Measurements from ENCODE around the gene ELAVL3. TPM values are rescaled to one million over a fixed set of nuclear protein-coding genes. Genes with fewer than 3 reads are reported as not detected.
"Not testable (repeated sequence)": the region's sequence is repeated elsewhere in the genome, so short reads cannot be mapped to it uniquely, and the experiment has no call there.

ELAVL3 gene
- total RNA-seq, 4 donors from 2014 or later, result not detected

DNA sequence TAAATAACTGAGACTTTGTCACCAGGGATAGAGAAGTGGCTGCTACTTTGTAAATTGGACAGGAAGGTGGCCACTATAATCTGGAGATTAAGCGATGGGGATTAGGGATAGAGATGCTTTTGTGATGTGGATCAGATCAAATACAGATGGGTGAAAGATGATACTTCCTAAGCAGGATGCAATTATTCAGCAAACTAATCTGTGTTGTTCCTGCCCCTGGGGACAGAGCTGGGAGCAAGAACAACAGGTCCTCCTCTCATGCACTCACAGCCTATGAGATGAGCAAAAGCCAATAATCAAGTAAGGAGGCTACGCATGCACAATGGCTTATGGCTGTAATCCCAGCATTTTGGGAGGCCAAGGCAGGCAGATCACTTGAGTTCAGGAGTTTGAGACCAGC, 66.3 kb downstream of the ELAVL3 start:
- Histone ChIP-seq H3K27ac (no peak overlapping the region), H3K9me3 (no peaks in the 10 kb centered on the region), H3K27me3 (peaks cover 4 to 46% (median 7%) of the 10 kb centered on the region in 4 donors), H3K36me3 (no peaks in the 10 kb centered on the region), H3K4me1 (peaks cover 0 to 20% (median 7%) of the 10 kb centered on the region in 3 donors), H3K4me3 (no peak overlapping the region)
- intact Hi-C loops (cut with DNase I), result no loop called here
- WGBS, 2 donors, result 81 to 87% methylated on average over 2 of the region's 2 CpGs
- TF ChIP-seq, protein P1, sequence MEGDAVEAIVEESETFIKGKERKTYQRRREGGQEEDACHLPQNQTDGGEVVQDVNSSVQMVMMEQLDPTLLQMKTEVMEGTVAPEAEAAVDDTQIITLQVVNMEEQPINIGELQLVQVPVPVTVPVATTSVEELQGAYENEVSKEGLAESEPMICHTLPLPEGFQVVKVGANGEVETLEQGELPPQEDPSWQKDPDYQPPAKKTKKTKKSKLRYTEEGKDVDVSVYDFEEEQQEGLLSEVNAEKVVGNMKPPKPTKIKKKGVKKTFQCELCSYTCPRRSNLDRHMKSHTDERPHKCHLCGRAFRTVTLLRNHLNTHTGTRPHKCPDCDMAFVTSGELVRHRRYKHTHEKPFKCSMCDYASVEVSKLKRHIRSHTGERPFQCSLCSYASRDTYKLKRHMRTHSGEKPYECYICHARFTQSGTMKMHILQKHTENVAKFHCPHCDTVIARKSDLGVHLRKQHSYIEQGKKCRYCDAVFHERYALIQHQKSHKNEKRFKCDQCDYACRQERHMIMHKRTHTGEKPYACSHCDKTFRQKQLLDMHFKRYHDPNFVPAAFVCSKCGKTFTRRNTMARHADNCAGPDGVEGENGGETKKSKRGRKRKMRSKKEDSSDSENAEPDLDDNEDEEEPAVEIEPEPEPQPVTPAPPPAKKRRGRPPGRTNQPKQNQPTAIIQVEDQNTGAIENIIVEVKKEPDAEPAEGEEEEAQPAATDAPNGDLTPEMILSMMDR (IDR thresholded peaks at IDR 0.05), result no peak
- TF ChIP-seq POLR2A (IDR thresholded peaks at IDR 0.05), result no peak
- DNase-seq, result no peak

- Histone ChIP-seq H3K9me3 (no peaks in the 10 kb centered on the region), H3K27ac (no peak overlapping the region), H3K4me3 (no peak overlapping the region), H3K36me3 (no peaks in the 10 kb centered on the region), H3K27me3 (peaks cover 0 to 39% (median 0%) of the 10 kb centered on the region in 4 donors), H3K4me1 (peaks cover 0 to 6% (median 0%) of the 10 kb centered on the region in 3 donors)
- no peak for DNase-seq
- intact Hi-C loops (cut with DNase I), result no loop called here
- TF ChIP-seq POLR2A (IDR thresholded peaks at IDR 0.05), result no peak
- TF ChIP-seq, protein P1 (IDR thresholded peaks at IDR 0.05), result no peak
- 46 to 49% methylated on average over 8 of the region's 8 CpGs for WGBS, 2 donors
Measured at GRCh38 chr19:11410682-11411081, 70.2 kb downstream of the ELAVL3 start.

GRCh38 chr19:11408591-11408990, 72.3 kb downstream of the ELAVL3 start:
- intact Hi-C loops (cut with DNase I), result no loop called here
- H3K27me3 ChIP-seq, result peaks cover 0 to 39% (median 0%) of the 10 kb centered on the region in 4 donors
- H3K36me3 ChIP-seq, result no peaks in the 10 kb centered on the region
- peaks cover 0 to 6% (median 0%) of the 10 kb centered on the region in 3 donors for H3K4me1 ChIP-seq
- 67 to 83% methylated on average over 4 of the region's 4 CpGs for WGBS, 2 donors
- H3K4me3 ChIP-seq, result no peak overlapping the region
- TF ChIP-seq, protein P1 (IDR thresholded peaks at IDR 0.05), result no peak
- TF ChIP-seq POLR2A (IDR thresholded peaks at IDR 0.05), result no peak
- no peak overlapping the region for H3K27ac ChIP-seq
- no peaks in the 10 kb centered on the region for H3K9me3 ChIP-seq
- DNase-seq, result no peak

DNA sequence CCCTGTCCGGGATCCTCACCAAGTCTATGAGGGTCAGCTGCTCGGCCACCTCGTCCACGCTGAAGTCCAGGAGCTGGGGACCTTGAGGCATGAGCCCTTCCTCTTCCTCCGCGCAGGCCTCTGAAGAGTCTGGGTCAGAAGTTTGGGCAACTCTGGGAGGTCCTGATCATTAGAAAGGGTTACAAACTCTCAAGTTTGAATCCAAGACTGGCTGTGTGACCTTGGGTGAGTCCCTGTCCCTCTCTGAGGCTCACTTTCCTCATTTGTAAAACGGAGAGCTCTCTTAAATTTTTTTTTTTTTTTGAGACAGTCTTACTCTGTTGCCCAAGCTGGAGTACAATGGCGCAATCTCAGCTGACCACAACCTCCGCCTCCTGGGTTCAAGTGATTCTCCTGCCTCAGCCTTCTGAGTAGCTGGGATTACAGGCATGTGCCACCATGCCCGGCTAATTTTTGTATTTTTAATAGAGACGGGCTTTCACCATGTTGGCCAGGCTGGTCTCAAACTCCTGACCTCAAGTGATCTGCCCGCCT, 74.1 kb downstream of the ELAVL3 start:
- H3K4me1 ChIP-seq; H3K27ac ChIP-seq; H3K36me3 ChIP-seq; H3K4me3 ChIP-seq; H3K9me3 ChIP-seq; DNase-seq; intact Hi-C loops (cut with DNase I): not testable (repeated sequence)
- H3K27me3 ChIP-seq, result peaks cover 0 to 39% (median 0%) of the 10 kb centered on the region in 4 donors
- whole genome bisulfite sequencing, 2 donors, result 67 to 80% methylated on average over 3 to 11 of the region's 12 CpGs

DNA sequence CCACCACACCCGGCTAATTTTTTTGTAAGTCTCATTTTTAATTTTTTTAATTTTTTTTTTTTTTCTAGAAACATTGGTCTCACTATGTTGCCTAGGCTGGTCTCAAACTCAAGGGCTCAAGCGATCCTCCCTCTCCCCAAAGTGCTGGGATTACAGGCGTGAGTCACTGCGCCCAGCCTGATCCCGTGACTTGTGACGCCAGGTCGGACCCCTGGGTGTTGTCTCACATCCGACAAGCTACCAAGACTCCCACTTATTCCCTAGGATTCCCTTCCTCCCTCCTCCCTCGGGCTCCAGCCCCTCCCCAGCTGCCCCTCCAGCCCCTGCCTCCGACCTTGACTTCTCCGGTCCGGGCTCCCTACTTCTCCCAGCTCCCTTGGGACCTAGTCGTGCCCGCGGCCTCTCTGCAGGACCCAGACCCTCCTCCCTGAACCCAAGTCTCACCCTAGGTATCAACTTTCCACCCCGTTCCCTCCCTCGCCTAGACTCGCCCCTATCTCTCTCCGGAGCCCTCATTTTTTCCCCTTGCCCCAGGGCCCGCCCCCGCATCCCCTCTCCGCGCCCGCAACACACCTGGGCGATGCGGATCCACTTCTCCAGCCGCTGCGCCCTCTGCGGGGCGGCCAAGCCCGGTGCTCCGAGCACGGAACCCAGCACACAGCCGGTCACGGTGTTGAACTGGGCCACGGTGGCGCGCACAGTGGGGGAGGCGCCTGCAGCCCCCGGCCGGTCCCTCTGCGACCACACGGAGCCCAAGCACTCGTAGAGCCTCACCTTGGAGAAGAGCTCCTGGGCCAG, 74.8 kb downstream of the ELAVL3 start:
- WGBS, 2 donors, result 51 to 54% methylated on average over 21 to 27 of the region's 44 CpGs

More for the DNA sequence above, 74.8 kb downstream of the ELAVL3 start:
- no peak for DNase-seq
- no peak for TF ChIP-seq POLR2A (IDR thresholded peaks at IDR 0.05)
- TF ChIP-seq, protein P1 (IDR thresholded peaks at IDR 0.05), result peak in 3 of 6 experiments; percentile 7 to 45 (median 14)
- Histone ChIP-seq H3K9me3 (no peaks in the 10 kb centered on the region), H3K36me3 (no peaks in the 10 kb centered on the region), H3K4me1 (peaks cover 0 to 6% (median 0%) of the 10 kb centered on the region in 3 donors), H3K27me3 (peaks cover 0 to 33% (median 0%) of the 10 kb centered on the region in 4 donors), H3K4me3 (no peak overlapping the region), H3K27ac (no peak overlapping the region)
- intact Hi-C loops (cut with DNase I), result no loop called here
